HL-60 (cell line): Measurements from ENCODE around the gene AP2A2.

ENCODE experiments used
- CTCF ChIP-seq: IDR thresholded peaks from one replicate; pipeline ENCODE4 v1.5.1; 2011; ENCODE audit warnings: low read length, control low read depth, inconsistent platforms; ENCODE audit not compliant: insufficient read depth
- GABPA ChIP-seq: IDR thresholded peaks from 2 replicates; pipeline ENCODE4 v1.6.1; 2012; ENCODE audit warnings: low read depth

- no peak for TF ChIP-seq CTCF
- TF ChIP-seq GABPA, result no peak
Measured at GRCh38 chr11:910044-910588, 15.6 kb upstream of the AP2A2 start.
